MM.1S (cell line): ENCODE data around the gene S100A3.

ENCODE experiments used
- CTCF ChIP-seq: fragments of 300-600 bp; sonication (generic); IDR thresholded peaks from 2 replicates; pipeline ENCODE4 v1.5.1; 2016; ENCODE audit warnings: antibody characterized with exemption, low read length, mixed read lengths
- EZH2 ChIP-seq: fragments of 300-600 bp; sonication (generic); optimal IDR thresholded peaks from 2 replicates; pipeline ENCODE3; 2017; ENCODE audit warnings: low read depth, mild to moderate bottlenecking, antibody characterized with exemption, low read length, mixed read lengths

- no peak for TF ChIP-seq EZH2
- TF ChIP-seq CTCF = no peak
Observed at GRCh38 chr1:153544453-153545066, 4.5 kb downstream of the S100A3 start.
